Glomerular visceral epithelial cell (primary cell): ENCODE data around the gene NMT1.

Source experiments
- DNase-seq: peaks from one replicate; pipeline ENCODE4 v3.0.0-alpha.2; 2016; ENCODE audit errors: extremely low spot score

Gene NMT1

DNA sequence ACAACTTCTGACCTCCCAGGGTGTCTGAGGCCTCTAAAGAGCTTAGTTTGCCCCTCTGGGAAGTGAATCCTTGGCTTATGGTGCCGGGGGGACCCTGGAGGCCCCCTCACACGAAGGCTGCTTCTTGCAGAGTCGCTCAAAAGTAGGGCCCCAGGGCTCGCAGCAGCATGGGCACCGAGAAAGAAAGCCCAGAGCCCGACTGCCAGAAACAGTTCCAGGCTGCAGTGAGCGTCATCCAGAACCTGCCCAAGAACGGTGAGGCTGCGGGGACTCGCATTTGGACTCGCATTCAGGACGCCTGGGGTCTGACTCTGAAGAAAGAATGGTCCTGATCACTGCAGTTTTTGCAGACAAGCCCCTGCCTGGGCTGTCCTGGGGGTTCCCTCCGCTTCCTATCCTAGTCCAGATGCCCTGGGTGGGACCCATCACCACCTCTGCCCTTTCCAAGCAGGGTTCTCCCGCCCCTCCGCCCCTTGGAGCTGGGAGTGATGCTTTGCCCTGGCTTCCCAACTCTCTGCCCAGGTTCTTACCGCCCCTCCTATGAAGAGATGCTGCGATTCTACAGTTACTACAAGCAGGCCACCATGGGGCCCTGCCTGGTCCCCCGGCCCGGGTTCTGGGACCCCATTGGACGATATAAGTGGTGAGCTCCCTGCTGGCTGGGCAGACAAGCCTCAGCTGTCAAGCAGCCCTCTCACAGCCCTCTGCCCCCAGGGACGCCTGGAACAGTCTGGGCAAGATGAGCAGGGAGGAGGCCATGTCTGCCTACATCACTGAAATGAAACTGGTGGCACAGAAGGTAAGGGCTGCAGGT lies 75.1 kb downstream of the NMT1 start:
- no peak for DNase-seq

DNA sequence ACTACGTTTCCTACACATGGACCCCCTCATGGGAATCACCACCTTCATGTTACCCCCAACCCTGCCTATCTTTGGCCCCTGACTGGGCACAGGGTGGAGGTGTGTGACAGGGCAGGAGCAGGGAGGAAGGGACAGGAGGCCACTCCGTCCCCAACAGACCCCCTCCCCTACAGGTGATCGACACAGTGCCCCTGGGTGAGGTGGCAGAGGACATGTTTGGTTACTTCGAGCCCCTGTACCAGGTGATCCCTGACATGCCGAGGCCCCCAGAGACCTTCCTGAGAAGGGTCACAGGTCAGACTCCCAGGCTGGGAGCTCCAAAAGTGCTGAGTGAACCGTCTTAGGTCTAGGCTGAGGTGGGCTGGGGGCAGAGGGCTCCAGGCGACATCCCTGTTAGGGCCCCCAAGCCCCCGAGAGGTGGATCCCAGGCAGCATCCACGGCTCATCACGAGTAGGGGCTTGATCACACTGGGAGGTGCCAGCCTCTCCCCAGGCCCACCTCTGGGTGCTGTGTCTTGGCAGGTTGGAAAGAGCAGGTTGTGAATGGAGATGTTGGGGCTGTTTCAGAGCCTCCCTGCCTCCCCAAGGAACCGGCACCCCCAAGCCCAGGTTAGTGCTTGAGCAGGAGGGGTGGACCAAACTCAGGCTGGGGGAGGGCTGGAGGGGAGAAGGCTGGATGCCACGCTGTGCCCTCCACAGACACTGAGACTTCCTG lies 75.9 kb downstream of the NMT1 start:
- DNase-seq, result no peak

DNA sequence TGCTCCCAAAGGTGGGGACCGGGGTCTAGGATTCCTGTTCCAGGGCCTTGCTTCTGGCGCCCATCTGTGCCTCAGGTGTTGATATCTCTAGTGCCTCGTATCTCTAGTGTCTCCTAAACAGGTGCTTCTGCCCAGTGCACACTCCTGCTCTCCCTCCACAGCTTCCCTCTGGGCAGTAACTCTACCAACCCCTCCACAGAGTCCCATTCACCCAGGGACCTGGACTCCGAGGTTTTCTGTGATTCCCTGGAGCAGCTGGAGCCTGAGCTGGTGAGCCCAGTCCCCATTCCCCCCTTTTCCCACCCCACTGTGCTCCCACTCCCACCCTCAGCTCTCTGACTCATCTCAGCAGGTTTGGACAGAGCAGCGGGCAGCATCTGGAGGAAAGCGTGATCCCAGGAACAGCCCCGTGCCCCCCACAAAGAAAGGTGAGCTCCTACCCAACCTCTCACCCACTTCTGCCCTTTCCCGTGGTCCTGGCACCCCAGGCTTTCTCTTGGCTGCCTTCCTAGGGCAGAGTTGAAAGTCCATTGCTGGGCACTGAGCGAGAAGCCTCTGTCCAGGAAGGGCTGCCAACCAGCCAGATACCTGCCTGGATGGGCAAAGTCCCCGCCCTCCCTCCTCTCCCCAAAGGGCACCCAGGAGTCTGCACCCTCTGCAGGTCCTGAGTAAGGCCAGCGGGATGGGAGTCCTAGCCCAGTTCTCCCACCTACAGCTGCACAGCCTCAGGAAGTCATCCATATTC lies 76.6 kb downstream of the NMT1 start:
- DNase-seq, result no peak

DNA sequence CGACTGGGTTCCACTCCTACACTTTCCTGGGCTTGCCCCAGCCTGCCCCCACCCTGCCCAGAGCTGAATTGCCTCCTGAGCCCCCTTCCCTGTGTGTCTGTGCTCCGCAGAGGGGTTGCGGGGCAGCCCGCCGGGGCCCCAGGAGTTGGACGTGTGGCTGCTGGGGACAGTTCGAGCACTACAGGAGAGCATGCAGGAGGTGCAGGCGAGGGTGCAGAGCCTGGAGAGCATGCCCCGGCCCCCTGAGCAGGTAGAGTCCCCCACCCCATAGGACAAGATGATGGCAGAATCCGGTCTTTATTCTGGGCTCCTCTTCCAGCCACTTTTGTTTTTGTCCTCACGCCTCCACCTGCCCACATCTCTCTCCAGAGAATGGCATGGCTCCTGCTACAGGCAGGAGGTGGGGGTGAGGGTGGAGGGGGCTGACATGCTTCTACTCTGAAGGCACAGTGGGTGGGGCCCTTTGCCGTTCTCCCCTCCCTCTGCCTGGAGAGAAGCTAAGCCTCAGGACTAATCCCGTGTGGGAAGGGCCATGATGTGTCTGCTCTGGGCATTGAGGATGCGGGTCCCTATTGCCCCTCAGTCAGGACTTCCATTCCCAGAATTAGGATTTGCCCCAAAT lies 77.9 kb downstream of the NMT1 start:
- DNase-seq, result no peak

DNA sequence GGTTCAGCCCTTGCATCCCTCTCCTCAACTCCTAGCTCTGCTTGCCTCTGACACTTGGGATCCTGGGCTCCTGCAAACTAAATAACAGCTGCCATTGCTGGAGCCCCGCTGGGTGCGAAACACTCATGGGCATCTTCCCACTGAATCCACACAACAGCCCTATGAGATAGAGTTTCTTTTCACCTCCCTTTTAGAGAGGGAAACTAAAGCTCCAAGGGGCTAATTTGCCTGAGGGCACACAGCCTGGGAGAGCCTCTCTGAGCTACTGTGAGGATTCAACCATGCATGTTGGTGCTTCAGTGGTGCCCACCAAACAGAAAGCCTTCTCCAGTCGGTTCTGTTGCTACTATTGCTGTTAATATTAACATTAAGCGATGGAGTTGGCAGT lies 78.4 kb downstream of the NMT1 start:
- no peak for DNase-seq

DNA sequence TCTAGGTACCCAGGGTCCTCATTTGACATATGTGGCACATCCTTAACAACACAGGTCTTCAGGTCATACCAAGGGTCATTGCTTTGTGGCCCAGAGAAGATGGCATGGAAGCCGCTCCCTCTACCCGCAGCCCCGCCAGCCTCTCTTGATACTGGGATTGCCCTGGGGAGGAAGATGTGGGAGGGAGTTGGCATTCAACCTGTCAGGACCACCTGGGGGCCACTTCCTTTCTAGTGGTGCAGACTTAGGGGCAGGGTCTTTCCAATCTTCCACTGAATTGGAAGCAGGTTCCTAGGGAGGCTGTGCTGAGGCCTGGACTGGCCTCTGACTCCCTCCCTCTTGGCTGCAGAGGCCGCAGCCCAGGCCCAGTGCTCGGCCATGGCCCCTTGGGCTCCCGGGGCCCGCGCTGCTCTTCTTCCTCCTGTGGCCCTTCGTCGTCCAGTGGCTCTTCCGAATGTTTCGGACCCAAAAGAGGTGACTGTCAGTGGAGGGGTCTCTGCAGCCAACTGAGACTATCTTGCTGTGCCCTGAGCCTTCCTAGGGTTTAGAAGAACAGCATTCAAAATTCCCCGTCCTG lies 82.1 kb downstream of the NMT1 start:
- DNase-seq, result no peak

DNA sequence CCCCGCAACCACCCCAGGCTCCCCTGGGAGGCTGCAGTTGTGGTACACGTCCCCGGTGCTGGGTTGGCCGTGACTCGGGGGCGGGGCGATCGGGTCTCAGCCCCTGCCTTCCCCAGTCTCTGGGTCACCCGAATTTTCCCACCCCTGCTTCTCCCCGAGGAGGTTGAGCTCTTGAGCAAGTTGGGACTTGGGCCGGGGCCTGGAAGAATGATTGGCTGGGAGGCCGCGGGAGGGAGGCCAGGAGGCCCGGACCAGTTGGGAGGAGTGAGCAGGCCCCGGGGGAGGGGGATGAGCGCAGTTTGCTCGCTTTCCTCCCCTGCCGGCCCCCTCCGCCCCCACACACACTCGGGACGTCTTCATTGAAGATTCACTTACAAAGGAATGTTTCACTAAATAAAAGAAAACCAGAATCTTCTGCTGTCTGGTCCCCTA lies 82.7 kb downstream of the NMT1 start:
- no peak for DNase-seq

DNA sequence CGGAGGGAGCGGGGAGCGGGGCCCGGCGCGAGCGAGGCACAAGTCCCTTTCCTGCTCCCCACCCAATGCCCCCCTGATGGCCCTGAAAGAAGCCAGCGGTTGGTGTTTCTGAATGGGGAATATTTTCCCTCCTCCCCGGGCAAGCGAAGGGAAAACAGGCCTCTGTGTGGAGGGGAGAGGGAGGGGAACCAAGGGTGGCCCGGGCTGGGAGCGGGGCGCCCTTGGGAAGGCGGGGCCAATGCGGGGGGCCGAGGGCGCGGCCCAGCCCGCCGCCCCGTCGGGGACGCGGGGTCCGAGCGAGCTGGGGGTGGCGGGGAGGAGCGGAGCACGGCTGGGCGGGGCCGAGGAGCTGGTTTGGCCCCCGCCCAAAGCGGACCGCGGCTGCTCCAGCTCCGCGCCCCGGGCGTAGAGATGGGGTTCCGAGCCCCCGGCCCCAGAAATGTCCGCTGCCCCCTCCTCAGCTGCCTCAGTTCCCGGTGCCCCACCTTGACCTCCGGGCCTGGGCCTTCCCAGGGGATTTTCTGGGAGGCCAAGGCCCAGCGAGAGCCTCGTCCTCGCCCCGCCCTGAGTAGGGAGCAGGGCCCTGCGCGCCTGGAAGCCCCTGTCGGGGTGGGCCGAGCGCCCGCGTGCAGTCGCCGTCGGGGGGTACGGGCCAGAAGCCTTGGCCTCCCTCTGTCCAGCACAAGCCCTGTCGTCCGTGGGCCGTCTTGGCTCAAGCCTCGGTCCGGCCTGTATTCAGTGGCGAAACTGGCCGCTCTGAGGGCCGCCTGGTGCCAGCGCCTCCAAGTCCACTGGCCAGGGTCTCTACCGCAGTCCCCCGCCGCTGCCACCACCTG lies 83.3 kb downstream of the NMT1 start:
- no peak for DNase-seq

DNA sequence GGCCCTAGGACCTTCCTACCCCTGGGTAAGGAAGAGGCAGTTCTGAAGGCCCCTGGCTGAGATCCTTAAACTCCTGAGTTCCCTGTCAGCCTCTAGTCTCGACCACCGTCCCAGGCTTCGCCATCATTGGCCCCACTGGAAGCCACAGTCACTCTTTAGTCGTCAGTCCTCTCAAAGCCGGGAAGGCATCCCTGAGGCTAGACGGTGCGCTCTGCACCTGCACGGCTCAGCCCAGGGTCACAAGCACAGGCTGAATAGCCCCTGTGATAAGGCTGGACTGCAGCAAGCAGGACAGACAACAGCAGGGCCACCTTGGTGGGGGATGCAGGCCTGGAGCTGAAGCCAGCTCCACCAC lies 83.9 kb downstream of the NMT1 start:
- DNase-seq, result no peak

DNA sequence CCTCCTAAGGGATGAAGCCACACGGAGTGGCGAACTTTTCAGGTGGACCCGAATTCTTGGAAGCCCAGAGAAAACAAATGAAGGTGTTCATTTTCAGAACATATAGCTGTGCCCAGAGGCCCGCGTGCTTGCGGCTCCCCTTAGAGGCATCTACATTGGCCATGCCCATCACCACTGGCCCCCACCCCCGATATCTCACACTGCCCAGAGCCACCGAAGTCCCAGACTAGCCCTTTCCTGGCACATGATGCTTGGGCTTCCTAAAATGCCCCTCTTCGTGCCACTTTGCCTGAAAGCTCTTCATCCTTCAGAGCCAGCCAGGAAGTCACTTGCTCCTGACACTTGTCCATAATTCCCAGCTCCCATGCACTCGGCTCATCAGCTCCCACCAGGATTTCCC lies 85.0 kb downstream of the NMT1 start:
- DNase-seq, result no peak

DNA sequence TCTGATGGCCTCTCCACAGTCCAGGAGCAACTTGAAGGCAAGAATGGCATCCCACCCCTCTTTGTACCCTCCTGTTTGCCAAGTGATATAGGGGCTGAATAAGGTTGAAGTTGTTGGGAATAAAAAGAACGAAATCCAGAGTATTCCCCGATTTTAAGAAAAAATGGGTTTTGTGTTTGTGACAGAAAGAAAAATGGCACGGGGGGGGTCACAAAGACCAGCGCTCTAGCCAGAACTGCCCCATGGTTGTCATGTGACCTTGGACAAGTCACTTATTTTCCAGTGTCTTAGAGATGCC lies 85.4 kb downstream of the NMT1 start:
- DNase-seq, result no peak

DNA sequence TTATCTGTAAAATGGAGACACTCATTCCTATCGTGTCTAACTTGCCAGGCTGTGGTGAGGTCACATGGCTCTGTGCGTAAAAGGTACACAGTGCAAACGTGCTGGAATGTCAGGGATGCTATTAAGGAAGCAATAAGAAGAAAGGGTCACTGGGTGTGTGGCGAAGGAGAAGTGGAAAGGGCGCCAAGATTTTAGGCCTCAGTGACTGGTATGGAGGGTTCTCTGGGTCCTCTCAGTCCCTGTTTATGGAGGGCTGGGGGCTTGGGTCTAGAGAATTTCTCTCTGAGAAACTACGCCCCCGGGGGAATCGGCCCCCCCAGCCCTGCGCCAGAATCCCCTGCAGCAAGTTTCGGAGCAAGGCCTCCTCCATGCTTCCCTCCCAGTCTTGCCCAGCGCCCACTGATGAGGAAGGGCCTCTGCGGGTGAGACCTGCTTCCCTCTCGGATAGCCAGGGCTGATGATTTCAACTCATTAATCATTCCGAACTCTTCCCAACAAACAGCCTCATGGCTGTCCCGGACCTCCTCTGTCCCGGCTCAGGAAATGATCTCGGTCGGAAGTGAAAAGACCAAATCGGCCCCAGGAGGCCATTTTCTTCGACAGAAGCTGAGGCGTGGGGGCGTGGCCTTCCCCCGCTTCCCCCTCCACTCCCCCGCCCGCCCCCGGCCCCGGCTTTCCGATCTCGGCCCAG lies 85.9 kb downstream of the NMT1 start:
- DNase-seq, result peak; percentile 81

DNA sequence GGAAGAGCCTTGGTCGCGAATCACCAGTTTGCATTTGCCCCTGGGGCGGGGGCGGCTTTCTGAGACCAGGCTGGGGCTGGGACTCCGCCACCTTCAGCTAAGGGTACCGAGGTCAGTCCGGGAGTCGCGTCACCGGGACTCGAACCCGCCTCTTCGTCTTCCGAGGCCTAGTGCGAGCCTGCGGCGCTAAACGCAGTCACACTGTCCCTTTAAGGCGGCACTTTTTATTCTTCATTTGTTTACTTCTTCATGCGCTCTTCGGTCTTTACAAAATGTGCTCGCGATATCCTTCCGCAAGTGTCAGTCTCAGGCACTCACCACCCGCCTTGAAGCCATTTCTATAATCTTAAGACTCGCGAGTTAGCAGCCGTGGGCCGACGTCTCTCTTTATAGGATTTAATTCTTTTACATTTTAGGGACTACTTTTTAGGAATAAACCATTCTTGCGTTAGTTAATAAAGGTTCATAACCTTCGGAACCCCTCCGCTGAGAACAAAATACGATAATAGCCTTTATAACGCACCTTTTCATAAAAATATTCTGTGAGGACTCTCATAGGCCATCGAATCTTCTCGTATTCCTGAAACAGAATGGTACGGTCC lies 86.6 kb downstream of the NMT1 start:
- DNase-seq, result peak; percentile 91

DNA sequence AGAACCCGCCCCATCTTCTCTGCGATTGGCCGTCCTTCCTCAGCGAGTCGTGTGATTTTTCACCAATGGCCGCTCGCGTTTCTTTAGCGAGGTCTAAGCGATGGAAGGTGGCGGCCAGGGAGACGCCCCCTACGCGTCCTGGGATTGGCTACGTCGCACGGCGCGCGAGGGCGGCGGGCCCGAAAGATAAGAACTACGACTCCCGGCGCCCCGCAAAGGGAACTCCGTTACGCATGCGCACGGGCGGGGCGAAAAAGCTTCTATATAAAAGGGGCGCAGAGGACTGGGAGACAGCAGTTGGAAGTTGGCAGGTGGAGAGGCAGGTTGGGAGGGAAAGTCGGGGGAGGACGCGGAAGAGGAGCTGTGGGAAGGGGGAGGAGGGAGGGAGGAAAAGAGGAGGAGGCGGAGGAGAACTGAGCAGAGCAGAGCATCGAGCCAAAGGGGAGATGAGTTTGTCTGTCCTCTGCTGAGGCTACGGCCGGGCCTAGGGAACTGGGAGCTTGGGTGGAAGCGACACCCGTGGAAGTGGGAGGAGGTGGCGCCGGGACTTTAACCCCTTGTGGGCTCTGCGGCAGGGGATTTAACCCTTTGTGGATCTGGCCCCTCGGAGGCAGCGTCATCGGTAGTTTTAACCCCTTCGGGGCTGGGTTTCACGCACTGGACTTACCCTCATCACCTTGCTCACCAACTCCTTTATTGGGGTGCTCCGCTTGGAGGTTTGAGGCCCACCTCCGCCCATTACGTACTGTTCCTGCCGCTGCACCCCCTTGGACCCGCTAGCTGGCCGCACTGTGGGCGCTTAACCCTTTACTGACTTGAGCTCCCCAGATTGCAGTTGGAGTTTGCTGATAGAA lies 87.3 kb downstream of the NMT1 start, which contains the start of gene HEXIM1:
Gene HEXIM1, plus strand, starts transcription at position 293 of the 854 bp plus-strand sequence. CDS start 716 bp downstream, outside the sequence.
- DNase-seq, result peak; percentile 100

DNA sequence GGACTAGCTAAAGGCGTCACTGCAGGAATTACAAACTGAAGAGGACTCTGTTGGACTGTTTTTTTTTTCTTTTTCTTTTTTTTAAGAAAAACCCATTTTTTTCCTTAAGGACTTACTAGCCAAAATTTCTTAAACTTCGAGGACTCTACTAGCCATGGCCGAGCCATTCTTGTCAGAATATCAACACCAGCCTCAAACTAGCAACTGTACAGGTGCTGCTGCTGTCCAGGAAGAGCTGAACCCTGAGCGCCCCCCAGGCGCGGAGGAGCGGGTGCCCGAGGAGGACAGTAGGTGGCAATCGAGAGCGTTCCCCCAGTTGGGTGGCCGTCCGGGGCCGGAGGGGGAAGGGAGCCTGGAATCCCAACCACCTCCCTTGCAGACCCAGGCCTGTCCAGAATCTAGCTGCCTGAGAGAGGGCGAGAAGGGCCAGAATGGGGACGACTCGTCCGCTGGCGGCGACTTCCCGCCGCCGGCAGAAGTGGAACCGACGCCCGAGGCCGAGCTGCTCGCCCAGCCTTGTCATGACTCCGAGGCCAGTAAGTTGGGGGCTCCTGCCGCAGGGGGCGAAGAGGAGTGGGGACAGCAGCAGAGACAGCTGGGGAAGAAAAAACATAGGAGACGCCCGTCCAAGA lies 88.0 kb downstream of the NMT1 start:
- peak; percentile 89 for DNase-seq

DNA sequence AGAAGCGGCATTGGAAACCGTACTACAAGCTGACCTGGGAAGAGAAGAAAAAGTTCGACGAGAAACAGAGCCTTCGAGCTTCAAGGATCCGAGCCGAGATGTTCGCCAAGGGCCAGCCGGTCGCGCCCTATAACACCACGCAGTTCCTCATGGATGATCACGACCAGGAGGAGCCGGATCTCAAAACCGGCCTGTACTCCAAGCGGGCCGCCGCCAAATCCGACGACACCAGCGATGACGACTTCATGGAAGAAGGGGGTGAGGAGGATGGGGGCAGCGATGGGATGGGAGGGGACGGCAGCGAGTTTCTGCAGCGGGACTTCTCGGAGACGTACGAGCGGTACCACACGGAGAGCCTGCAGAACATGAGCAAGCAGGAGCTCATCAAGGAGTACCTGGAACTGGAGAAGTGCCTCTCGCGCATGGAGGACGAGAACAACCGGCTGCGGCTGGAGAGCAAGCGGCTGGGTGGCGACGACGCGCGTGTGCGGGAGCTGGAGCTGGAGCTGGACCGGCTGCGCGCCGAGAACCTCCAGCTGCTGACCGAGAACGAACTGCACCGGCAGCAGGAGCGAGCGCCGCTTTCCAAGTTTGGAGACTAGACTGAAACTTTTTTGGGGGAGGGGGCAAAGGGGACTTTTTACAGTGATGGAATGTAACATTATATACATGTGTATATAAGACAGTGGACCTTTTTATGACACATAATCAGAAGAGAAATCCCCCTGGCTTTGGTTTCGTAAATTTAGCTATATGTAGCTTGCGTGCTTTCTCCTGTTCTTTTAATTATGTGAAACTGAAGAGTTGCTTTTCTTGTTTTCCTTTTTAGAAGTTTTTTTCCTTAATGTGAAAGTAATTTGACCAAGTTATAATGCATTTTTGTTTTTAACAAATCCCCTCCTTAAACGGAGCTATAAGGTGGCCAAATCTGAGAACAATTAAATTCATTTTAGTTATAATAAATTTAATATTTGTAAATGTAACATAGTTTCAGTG lies 88.8 kb downstream of the NMT1 start:
- peak; percentile 65 for DNase-seq
